Activated CD4-positive, alpha-beta T cell treated with anti-CD3 and anti-CD28 coated beads, Interleukin-2, amount 50 U/mL, for 24 hours (primary cell): Measurements from ENCODE around the gene SOCS6.
"Not testable (repeated sequence)": the region's sequence is repeated elsewhere in the genome, so short reads cannot be mapped to it uniquely, and the experiment has no call there.

ENCODE experiments used
- DNase-seq, 2 donors: peaks; one replicate each; pipeline ENCODE4 v3.0.0-alpha.2; 2020; ENCODE audit warnings: low read depth in 1 of 2, low spot score in 1 of 2

Gene SOCS6

GRCh38 chr18:70322928-70323327, 34.1 kb downstream of the SOCS6 start:
- no peak for DNase-seq

- DNase-seq = no peak
Measured at GRCh38 chr18:70324897-70325296, 36.1 kb downstream of the SOCS6 start.

- DNase-seq = no peak
Measured at GRCh38 chr18:70326255-70326654, 37.4 kb downstream of the SOCS6 start.

DNA sequence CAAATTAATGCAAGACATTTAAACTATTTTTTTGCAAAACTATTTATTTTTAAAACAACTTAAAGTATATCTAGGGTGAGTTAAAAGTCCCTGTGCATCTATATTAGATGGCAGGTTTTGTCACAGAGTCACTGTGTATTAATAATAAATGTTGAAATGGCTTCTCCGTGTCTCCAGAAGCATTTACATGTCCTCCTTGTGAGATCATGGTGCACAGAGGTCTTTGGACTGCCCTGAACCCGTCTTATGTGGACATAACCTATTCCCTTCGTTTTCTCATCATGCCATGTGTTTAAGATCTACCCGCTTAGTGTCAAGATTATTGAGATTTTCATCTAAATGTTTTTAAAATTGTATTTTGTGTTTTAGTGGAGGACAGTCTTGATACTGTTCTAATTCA, 39.3 kb downstream of the SOCS6 start:
- no peak for DNase-seq

GRCh38 chr18:70329071-70329470, 40.2 kb downstream of the SOCS6 start:
- no peak for DNase-seq

GRCh38 chr18:70330887-70331286, 42.0 kb downstream of the SOCS6 start:
- no peak for DNase-seq

DNA sequence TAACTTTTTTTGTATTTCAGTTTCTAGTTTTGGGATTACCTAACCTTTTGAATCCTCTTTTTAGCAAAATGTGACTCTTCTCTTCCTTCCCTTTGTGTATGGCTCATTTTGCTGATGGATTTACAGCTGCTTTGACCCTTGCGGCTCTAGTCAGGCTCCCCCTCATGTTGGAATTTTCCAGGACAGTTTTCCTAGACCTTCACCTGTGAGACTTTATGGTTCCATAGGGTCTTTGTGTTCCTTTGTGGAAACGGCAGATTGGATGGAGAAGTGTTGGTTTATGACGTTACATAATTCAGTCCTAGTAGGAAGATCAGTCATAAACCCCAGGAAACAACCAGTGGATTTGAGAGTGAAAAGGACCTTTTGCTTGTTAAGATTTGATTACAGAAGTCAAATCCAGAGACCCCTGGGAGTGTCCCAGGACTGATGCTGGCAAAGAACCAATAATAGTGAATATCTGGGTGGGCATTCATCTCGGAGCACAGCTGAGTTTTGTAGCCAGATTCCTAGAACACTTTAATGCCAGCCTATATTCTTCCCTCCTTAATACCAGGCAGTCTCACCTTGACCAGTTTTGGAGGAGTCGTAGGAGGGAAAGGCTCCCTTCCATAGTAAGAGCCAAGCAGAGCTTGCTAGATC, 42.7 kb downstream of the SOCS6 start:
- DNase-seq = no peak

DNA sequence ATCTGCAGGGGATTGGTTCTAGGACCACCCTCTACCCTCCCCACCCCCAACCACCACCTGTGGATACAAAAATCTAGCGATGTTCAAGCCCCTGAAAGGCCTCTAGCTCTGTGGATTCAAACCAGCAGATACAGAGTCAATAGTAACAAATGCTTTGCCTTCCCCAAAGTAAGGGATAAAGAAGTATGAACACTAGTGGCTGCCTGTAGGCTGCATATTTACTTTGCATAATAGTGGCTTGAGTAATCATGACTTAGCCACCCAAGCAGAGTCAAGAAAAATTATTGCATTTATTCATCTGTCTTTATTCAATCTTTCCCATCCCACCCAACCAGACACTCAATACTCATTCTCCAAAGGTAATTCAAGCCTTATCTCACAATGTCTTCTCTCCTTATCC, 43.8 kb downstream of the SOCS6 start:
- no peak for DNase-seq

- DNase-seq = no peak
Measured at GRCh38 chr18:70333316-70333715, 44.5 kb downstream of the SOCS6 start.

DNA sequence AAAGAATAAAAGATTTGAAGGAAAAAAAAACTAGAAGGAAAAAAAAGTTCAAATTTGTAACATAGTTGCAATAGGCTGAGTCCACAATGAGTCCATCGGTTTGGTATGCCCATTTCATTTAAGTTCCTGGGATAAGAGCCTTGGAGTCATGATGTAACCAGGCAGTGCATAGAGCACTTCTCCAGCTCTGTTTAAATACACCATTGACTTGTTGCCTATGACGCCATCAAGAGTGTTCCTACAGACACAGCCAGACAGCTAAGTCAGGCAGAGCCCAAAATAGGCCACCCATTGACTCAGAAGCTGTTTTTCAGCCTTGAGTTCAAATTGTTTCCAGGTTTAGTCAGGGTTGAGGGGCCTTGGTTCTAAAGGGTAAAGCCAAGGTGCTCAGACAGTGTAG, 44.9 kb downstream of the SOCS6 start:
- DNase-seq = no peak

DNA sequence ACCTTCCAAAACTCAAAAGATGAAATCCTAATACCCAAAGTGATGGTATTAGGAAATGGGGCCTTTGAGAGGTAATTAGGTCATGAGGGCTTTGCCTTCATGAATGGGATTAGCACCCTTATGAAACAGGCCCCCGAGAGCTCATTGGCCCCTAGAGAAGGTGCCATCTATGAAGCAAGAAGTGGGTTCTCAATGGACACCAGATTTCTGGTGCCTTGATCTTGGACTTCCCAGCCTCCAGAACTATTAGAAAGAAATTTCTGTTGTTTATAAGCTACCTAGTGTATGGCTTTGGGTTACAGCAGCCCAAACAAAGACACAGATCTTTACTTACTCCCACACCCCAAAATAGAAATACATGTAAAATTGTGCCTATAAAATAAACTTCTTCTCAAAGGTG, 45.4 kb downstream of the SOCS6 start:
- DNase-seq = no peak

GRCh38 chr18:70334728-70335329, 46.0 kb downstream of the SOCS6 start:
- no peak for DNase-seq

GRCh38 chr18:70335892-70336726, 47.3 kb downstream of the SOCS6 start:
- DNase-seq = no peak

- DNase-seq = no peak
Measured at GRCh38 chr18:70337139-70337972, 48.5 kb downstream of the SOCS6 start.

GRCh38 chr18:70338890-70339289, 50.0 kb downstream of the SOCS6 start:
- DNase-seq = no peak

DNA sequence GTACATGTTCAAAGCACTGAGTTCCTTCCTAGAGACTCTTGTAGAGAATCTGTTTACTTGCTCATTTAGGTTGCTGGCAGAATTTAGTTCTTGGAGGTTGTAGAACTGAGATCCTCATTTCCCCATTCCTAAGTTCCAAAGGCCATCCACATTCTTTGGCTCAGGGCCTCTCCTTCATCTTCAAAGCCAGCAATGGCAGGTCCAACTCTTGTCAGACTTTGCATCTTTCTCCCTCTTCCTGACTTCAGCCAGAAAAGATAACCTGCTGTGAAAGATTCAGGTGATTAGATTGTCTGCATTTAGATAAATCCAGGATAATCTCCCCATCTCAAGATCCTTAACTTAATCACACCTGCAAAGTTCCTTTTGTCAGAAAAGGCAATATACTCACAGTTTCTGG, 51.1 kb downstream of the SOCS6 start:
- DNase-seq = no peak

GRCh38 chr18:70348481-70348880, 59.6 kb downstream of the SOCS6 start:
- not testable (repeated sequence) for DNase-seq

- no peak for DNase-seq
Measured at GRCh38 chr18:70349316-70349715, 60.5 kb downstream of the SOCS6 start.

GRCh38 chr18:70354080-70354479, 65.2 kb downstream of the SOCS6 start:
- DNase-seq = no peak

DNA sequence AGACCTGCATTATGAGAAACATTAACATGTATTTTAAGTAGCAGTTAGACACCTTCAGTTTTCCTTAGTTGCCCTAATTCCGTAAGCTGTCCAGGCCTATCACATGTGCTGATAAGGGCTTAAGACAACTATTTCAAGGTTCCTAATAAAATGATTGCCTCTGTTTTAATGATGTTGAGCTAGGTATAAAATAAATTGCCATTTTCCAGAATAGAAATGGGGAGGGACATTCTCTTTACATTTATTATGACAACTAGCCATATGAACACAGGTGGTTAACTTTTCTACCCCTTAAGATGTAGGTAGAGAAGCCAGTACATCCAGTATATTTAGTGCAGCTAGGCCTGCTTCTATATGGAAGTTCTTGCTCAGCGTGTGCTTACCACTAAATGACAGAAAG, 65.9 kb downstream of the SOCS6 start:
- DNase-seq = no peak

DNA sequence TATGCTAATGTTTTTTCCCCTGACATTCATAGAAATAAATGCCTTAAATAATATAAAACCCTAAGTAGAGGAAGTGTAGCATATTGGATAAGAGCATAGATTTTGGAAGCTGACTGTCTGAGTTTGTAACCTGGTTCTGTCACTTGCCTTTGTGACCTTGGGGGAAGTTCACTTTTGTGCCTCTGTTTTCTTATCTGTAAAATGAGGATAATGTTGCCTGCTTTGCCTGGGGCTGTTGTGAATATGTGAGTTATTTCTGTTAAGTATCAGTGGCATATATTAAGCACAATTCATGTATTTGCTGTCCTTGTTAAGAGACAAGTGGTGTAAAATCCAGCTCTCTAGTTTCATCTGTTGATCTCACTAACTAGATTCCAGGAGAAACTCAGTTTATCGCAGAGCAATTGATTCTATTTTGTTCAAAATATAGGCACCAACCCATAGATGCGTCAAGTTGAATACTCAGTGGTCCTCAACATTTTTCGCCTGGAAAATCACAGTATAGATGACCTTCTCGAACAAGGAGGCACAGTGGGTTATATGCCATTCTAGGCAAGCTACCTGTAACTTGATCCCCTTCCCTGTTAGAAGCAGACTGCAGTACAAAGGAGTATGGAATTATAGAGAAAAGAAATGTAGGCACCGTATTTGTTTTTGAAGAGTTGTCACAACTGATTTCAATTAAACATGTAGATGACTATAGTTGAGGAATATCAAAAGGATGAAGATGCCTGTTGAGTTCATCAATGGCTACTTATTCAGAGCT, 67.0 kb downstream of the SOCS6 start:
- DNase-seq = no peak
